Transverse colon (tissue), 3 donors: ENCODE results near the gene VWA3B.

Experiments used
- POLR2A ChIP-seq: fragments of 450-650 bp; IDR thresholded peaks from one replicate; pipeline ENCODE4 v1.6.1; 2016; ENCODE audit warnings: antibody characterized with exemption, mild to moderate bottlenecking, moderate library complexity
- TF ChIP-seq, protein P1 (sequence below), 5 experiments: fragments of 200-600 bp in 3 of 5; fragments of 450-650 bp in 2 of 5; sonication (generic) in 3 of 5; IDR thresholded peaks; 1 replicate in 2 of 5; 2 replicates in 3 of 5; pipeline ENCODE4 v1.5.1; 2016 to 2017; ENCODE audit warnings: antibody characterized with exemption in 5 of 5, inconsistent platforms in 3 of 5, mild to moderate bottlenecking in 2 of 5, moderate library complexity in 1 of 5

DNA sequence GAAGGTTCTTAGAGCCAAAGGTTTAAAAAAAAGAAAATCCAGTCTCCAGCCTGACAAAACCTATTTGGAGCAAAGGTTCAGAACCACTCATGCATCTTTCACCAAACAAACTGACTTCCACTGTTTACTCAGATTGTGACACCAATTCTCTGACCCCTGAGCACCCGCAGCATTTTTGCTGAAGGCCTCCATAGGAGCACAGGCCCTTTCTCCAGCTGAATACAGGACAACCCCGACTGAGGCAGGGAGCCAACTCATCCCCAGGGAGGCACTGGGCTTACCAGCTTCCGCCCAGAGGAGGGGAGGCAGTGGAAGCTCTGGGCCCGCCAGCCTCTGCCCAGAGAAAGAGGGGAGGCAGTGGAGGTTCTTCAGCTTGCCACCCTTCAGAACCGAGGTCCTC lies 208.3 kb downstream of the VWA3B start:
- TF ChIP-seq POLR2A = no peak
- TF ChIP-seq, protein P1, sequence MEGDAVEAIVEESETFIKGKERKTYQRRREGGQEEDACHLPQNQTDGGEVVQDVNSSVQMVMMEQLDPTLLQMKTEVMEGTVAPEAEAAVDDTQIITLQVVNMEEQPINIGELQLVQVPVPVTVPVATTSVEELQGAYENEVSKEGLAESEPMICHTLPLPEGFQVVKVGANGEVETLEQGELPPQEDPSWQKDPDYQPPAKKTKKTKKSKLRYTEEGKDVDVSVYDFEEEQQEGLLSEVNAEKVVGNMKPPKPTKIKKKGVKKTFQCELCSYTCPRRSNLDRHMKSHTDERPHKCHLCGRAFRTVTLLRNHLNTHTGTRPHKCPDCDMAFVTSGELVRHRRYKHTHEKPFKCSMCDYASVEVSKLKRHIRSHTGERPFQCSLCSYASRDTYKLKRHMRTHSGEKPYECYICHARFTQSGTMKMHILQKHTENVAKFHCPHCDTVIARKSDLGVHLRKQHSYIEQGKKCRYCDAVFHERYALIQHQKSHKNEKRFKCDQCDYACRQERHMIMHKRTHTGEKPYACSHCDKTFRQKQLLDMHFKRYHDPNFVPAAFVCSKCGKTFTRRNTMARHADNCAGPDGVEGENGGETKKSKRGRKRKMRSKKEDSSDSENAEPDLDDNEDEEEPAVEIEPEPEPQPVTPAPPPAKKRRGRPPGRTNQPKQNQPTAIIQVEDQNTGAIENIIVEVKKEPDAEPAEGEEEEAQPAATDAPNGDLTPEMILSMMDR (IDR thresholded peaks at IDR 0.05) = no peak
